Mucosa of rectum (tissue), 2 donors: Measurements from ENCODE around the gene PACRG.

Experiments used
- H3K27ac ChIP-seq, 2 donors: one replicate each; pipeline ENCODE4 v1.7.0; 2013; ENCODE audit warnings: inconsistent platforms in 2 of 2, low read depth in 2 of 2, low read length in 2 of 2
- H3K27me3 ChIP-seq, 2 donors: one replicate each; pipeline ENCODE4 v1.7.0; 2013; ENCODE audit warnings: low read length in 2 of 2; ENCODE audit not compliant: control insufficient read depth in 2 of 2, insufficient read depth in 2 of 2
- H3K36me3 ChIP-seq, 2 donors: one replicate each; pipeline ENCODE4 v1.7.0; 2013; ENCODE audit warnings: low read length in 2 of 2; ENCODE audit not compliant: control insufficient read depth in 2 of 2, insufficient read depth in 2 of 2
- H3K4me1 ChIP-seq, 2 donors: one replicate each; pipeline ENCODE4 v1.7.0; 2013; ENCODE audit warnings: low read length in 2 of 2, mild to moderate bottlenecking in 1 of 2; ENCODE audit not compliant: control insufficient read depth in 2 of 2, insufficient read depth in 2 of 2
- H3K4me3 ChIP-seq, 2 donors: one replicate each; pipeline ENCODE4 v1.7.0; 2013; ENCODE audit warnings: low read length in 2 of 2
- H3K9ac ChIP-seq, 2 donors: one replicate each; pipeline ENCODE4 v1.7.0; 2013; ENCODE audit warnings: low read length in 2 of 2, low read depth in 1 of 2, mild to moderate bottlenecking in 1 of 2
- H3K9me3 ChIP-seq, 2 donors: one replicate each; pipeline ENCODE4 v1.7.0; 2013; ENCODE audit warnings: low read length in 2 of 2; ENCODE audit not compliant: control insufficient read depth in 2 of 2
- donor health status: healthy.
- donor health status: Normal muscosa, but diverticular disease.

Gene PACRG

DNA sequence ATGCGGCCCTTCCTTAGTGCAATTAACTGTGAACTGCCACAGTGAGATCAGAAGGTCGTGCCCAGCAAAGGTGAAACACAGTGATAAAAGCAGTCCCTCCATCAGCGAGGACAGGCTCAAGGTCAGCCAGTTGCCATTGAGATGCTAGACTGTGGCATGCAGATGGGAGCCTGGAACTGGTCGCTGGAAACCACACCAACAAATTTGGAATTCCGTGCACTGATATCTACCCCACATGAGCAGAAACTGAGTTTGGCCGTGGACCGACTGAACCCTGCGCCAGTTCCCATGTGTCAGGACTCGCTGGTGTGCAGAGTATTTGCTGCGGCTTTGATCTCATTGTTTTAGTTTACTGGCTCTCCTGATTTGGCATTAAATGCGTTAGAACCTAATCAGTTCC is 561.1 kb downstream of the PACRG start:
- Histone ChIP-seq H3K4me1 (no peaks in the 10 kb centered on the region), H3K36me3 (no peaks in the 10 kb centered on the region), H3K9ac (no peak overlapping the region), H3K27ac (no peak overlapping the region), H3K9me3 (no peaks in the 10 kb centered on the region), H3K4me3 (no peak overlapping the region), H3K27me3 (no peaks in the 10 kb centered on the region)

DNA sequence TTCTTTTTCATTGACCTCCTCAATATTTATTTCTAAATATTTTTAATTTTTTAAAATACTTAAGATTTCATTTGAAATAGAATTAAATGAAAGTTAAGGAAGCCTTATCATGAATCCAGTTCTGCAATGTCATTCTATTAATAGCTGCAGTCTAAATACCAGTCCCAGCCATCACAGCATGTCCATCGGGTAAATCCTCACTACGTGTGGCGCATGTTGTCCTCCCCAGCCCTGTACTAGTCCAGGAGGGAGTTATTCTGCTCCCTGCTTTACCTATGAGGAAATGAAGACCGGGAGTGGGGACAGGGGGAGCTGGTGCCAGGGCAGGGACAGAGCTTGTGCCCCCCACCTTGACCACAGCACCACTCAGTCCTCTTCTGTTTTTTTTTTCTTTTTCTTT is 561.7 kb downstream of the PACRG start:
- Histone ChIP-seq H3K4me3 (no peak overlapping the region), H3K9ac (no peak overlapping the region), H3K9me3 (no peaks in the 10 kb centered on the region), H3K36me3 (no peaks in the 10 kb centered on the region), H3K27ac (no peak overlapping the region), H3K4me1 (no peaks in the 10 kb centered on the region), H3K27me3 (no peaks in the 10 kb centered on the region)

DNA sequence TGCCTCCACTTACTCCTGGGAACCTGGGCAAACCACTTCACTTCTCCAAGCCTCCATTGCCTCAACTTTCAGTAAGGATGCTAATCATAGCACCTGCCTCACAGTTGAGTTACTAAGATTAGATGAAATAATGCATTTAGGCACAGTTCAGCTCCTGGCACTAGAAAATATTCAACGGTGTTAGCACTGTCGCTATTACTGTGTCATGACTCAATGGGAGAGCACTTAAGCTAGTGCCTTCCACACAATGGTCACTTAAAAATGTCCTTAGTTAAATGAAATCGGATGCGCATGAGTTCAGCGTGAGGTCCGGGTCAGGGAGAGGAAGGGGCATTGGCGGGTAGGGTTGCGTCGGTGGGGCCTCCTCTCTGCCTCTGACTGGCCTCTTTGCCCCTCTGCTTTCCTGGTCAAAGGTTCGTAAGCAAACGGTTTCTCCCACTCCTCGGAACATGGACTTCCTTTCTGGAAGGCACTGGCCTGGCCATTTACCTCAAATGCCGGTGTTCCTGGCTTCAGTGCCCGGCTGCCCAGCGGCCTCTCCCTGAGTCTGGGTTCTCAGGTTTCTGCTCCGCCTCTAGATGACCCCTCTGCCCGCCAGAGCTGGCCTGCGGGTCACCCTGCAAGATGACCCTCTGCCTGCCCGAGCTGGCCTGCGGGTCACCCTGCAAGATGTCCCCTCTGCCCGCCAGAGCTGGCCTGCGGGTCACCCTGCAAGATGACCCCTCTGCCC is 562.9 kb downstream of the PACRG start:
- Histone ChIP-seq H3K9me3 (no peaks in the 10 kb centered on the region), H3K36me3 (no peaks in the 10 kb centered on the region), H3K27ac (no peak overlapping the region), H3K27me3 (no peaks in the 10 kb centered on the region), H3K4me3 (no peak overlapping the region), H3K9ac (no peak overlapping the region), H3K4me1 (no peaks in the 10 kb centered on the region)

DNA sequence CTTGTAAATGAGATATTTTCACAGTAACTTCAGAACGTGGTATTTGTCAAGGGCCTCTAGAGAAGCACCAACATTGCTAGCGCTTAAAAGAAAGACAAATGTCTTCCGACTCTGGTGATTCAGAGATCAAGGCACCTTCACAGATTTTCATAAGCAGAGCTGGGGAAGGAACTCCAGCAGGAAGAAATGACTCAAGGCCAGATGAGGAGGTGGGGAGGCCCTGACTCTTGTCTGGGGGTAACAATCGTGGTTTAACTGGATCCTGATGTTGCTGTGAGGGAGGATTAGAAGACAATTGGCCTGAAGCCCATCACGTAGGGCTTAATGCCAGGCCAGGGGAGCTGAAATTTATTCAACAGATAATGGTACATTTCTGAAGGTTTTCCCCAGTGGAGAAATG is 563.8 kb downstream of the PACRG start:
- Histone ChIP-seq H3K27ac (no peak overlapping the region), H3K36me3 (no peaks in the 10 kb centered on the region), H3K27me3 (no peaks in the 10 kb centered on the region), H3K9me3 (no peaks in the 10 kb centered on the region), H3K9ac (no peak overlapping the region), H3K4me3 (no peak overlapping the region), H3K4me1 (no peaks in the 10 kb centered on the region)

DNA sequence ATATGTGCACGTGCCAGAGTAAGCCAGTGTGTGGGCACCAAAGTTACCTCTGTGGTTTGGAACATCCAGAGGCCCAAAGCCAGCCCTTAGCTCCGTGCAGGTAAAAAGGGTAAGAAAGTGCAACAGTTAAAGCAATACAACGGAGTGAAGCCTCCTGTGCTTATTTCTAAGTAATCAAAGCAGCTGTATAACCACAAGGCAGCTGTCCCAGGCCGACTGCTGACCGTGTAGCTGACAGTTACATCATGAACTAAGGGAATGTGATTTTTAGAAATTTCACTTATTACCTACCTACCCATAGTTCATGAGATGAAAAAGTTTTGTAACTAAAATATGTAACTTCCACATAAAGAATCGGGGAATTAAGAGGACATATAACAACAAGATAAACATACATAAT is 565.5 kb downstream of the PACRG start:
- H3K27me3 ChIP-seq: no peaks in the 10 kb centered on the region
- no peak overlapping the region for H3K4me3 ChIP-seq
- no peaks in the 10 kb centered on the region for H3K4me1 ChIP-seq
- no peak overlapping the region for H3K9ac ChIP-seq
- no peak overlapping the region for H3K27ac ChIP-seq
- H3K36me3 ChIP-seq: no peaks in the 10 kb centered on the region
- H3K9me3 ChIP-seq: no peaks in the 10 kb centered on the region

DNA sequence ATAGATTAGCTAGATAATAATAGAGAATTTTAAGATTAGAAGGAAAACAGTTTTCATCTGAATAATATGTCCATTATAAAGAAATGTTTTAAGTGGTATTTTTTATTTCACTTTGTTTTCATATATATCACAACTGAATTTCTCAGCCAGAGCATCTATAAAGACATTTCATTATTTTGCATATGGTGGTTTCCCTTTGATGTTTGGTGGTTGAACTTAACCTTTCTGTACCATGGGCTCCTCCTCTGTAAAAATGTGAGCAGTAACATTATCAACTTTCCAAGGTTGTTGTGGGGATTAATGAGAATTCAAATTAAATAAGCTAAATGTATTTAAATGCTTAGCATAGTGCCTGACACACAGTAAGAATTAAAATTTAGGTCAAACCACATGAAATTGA is 567.0 kb downstream of the PACRG start:
- no peaks in the 10 kb centered on the region for H3K27me3 ChIP-seq
- H3K27ac ChIP-seq: no peak overlapping the region
- H3K9me3 ChIP-seq: no peaks in the 10 kb centered on the region
- H3K9ac ChIP-seq: no peak overlapping the region
- H3K4me1 ChIP-seq: no peaks in the 10 kb centered on the region
- H3K4me3 ChIP-seq: no peak overlapping the region
- no peaks in the 10 kb centered on the region for H3K36me3 ChIP-seq

DNA sequence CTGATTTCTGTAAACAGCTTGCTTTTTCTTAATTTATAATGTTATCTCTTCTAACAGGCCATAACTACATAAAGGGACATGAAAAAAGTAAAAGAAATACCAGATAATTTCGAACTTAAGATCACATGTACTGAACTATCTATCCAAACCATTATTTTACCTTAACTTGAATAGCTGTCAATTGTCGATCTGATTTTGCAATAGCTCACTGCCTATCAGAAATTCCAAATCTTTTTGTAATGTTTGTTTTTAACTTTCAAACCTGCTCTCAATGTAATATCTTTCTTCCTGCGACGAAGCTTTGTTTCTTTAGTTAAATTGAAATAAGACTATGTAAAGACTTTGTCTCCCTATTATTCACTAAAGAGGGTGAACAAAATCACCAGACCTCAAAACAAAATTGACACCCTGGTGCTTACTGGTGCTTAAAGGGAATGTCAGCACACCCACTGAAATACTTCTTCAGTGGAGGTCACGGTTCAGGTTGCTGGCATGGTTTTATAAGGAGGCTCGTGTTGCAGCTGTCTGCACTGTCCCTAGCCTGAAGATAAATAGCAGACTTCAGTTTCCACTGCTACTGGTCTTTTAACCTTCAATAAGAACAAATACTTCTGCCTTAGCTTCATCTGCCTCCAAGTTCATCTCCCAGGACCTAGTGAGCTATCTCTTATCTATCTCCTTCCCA is 569.2 kb downstream of the PACRG start:
- H3K4me1 ChIP-seq: no peaks in the 10 kb centered on the region

DNA sequence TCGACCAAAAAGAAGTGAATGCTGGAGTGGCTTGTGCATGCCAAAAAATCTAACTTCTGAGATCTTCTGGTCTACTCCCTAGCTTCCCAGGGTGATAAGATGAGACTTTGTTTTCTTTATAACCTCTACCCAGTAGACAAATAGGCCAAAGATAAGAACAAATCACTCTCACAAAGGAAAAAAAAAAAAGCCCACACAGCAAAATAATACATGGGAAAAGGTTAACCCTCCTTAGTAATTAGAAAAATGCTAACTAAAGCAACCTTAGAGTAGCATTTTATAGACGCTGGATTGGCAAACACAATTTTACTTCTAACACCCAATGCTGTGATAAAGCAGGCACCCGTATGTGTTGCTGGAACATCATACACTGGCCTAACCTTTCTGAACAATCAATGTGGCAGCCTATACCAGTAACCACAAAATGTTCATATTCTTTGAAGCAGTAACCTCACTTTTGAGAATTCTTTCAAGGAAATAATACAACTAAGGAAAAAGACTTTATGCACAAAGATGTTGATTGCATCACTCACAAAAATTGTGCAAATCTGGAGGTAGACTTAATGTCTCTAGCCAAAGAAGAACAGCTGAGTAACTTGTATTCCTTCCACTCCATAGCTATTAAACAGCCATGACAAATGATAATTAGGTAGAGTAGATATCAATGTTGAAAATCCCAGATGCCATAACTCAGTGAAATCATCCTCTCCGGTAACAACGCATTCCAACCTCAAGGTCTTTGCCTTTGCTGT is 570.5 kb downstream of the PACRG start:
- H3K4me1 ChIP-seq: no peaks in the 10 kb centered on the region
- no peak overlapping the region for H3K4me3 ChIP-seq

More for the DNA sequence above, 569.2 kb downstream of the PACRG start:
- Histone ChIP-seq H3K27me3 (no peaks in the 10 kb centered on the region), H3K9ac (no peak overlapping the region), H3K36me3 (no peaks in the 10 kb centered on the region), H3K9me3 (no peaks in the 10 kb centered on the region), H3K27ac (no peak overlapping the region), H3K4me3 (no peak overlapping the region)

DNA sequence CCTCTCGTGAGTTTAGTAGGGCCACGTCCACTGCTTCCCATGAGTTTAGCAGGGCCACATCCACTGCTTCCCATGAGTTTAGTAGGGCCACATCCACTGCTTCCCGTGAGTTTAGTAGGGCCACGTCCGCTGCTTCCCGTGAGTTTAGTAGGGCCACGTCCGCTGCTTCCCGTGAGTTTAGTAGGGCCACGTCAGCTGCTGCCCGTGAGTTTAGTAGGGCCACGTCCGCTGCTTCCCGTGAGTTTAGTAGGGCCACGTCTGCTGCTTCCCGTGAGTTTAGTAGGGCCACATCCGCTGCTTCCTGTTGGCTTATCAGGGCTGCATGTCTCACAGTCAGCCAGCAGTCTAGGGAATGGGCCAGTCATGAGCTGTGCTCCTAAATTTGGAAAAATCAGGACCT is 573.1 kb downstream of the PACRG start:
- no peak overlapping the region for H3K4me3 ChIP-seq
- H3K9ac ChIP-seq: no peak overlapping the region
- no peaks in the 10 kb centered on the region for H3K27me3 ChIP-seq
- H3K27ac ChIP-seq: no peak overlapping the region
- H3K9me3 ChIP-seq: no peaks in the 10 kb centered on the region
- no peaks in the 10 kb centered on the region for H3K4me1 ChIP-seq
- H3K36me3 ChIP-seq: no peaks in the 10 kb centered on the region

More for the DNA sequence above, 570.5 kb downstream of the PACRG start:
- Histone ChIP-seq H3K27ac (no peak overlapping the region), H3K36me3 (no peaks in the 10 kb centered on the region), H3K9me3 (no peaks in the 10 kb centered on the region), H3K9ac (no peak overlapping the region), H3K27me3 (no peaks in the 10 kb centered on the region)
